Right renal pelvis (tissue), 4 donors: ENCODE results near the gene RAB43. TPM values are rescaled to one million over a fixed set of nuclear protein-coding genes. Genes with fewer than 3 reads are reported as not detected.

Source experiments
- DNase-seq, 4 donors: peaks; one replicate each; pipeline ENCODE4 v3.0.0-alpha.2; 2013; ENCODE audit warnings: low read depth in 4 of 4, low spot score in 3 of 4, missing footprints in 1 of 4
- polyA plus RNA-seq, 4 donors: library from polyadenylated mRNA; unstranded; fragments of 120-200 nt; gene quantifications; one replicate each; pipeline ENCODE4 v1.2.1, GENCODE V29; 2013; ENCODE audit not compliant: insufficient read length in 4 of 4

RAB43 gene
- polyA plus RNA-seq, 4 donors: 5.6 to 7.2 (median 6.5) TPM

- DNase-seq: no peak
Measured at GRCh38 chr3:129045675-129046036, 75.9 kb downstream of the RAB43 start.

GRCh38 chr3:129040579-129041300, 80.9 kb downstream of the RAB43 start:
- DNase-seq: no peak

- no peak for DNase-seq
Measured at GRCh38 chr3:129040039-129040336, 81.6 kb downstream of the RAB43 start.

GRCh38 chr3:129039271-129040038, 82.1 kb downstream of the RAB43 start:
- DNase-seq: no peak

- DNase-seq: no peak
Measured at GRCh38 chr3:129038121-129038855, 83.3 kb downstream of the RAB43 start.

Other genes with a start within 250 kb of the RAB43 start
- 10 to 100 TPM; 30.3 to 40.6 (median 38.4) TPM for gene ACAD9, start 242.2 kb downstream of the RAB43 start, polyA plus RNA-seq
- gene CFAP92, start 127.7 kb downstream of the RAB43 start, polyA plus RNA-seq: 1 to 10 TPM in 3 of 4 donors, under 1 TPM in 1; 0.93 to 1.5 (median 1.2) TPM
- 1 to 10 TPM; 2.1 to 3.0 (median 2.7) TPM for gene EFCC1, start 120.5 kb downstream of the RAB43 start, polyA plus RNA-seq
- 1 to 10 TPM in 2 of 4 donors, under 1 TPM in 2; 0.97 to 2.4 (median 1.1) TPM for gene GP9, start 61.0 kb downstream of the RAB43 start, polyA plus RNA-seq
- 10 to 100 TPM; 48.6 to 56.0 (median 50.8) TPM for gene ISY1, start 39.3 kb upstream of the RAB43 start, polyA plus RNA-seq
- 100 to 1,000 TPM; 401 to 432 (median 416) TPM for gene CNBP, start 62.1 kb upstream of the RAB43 start, polyA plus RNA-seq
- gene COPG1, start 127.8 kb upstream of the RAB43 start, polyA plus RNA-seq: 100 to 1,000 TPM; 151 to 163 (median 153) TPM
- 10 to 100 TPM; 52.3 to 54.8 (median 52.8) TPM for gene HMCES, start 157.1 kb upstream of the RAB43 start, polyA plus RNA-seq